PC-3 (cell line): ENCODE measurements around the gene BRD8. TPM values are rescaled to one million over a fixed set of nuclear protein-coding genes. Genes with fewer than 3 reads are reported as not detected.

ENCODE experiments used
- ATAC-seq: fragments of 200-7000 bp; cut with Tn5 transposase; 2 replicates; pipeline ENCODE4 v1.9.1; 2020; ENCODE audit warnings: mild to moderate bottlenecking, moderate library complexity
- BruUV-seq: library from RNA; stranded (reverse); fragments of 400-500 nt; replicated peaks from 2 replicates; lab custom pipeline; 2021; lab: Mats Ljungman, UMichigan
- CTCF ChIA-PET: fragments of 300-600 bp; sonication (Branson Sonifier 250); formaldehyde crosslinking; loops from one replicate; lab custom pipeline; 2022; ENCODE audit warnings: antibody characterized with exemption; lab: Charles Lee
- POLR2A ChIA-PET: fragments of 300-600 bp; sonication (Branson Sonifier 250); formaldehyde crosslinking; loops from one replicate; lab custom pipeline; 2022; ENCODE audit warnings: antibody characterized with exemption; ENCODE audit not compliant: unreplicated experiment; lab: Charles Lee
- DNase-seq: peaks from one replicate; pipeline ENCODE4 v3.0.0-alpha.2; 2015
- H2AFZ ChIP-seq: fragments of 300-600 bp; sonication (generic); 2 replicates; pipeline ENCODE4 v1.6.0; 2016; ENCODE audit warnings: antibody characterized with exemption, low read length
- H3F3A ChIP-seq: fragments of 300-600 bp; sonication (generic); one replicate; pipeline ENCODE4 v1.6.0; 2017; ENCODE audit warnings: antibody characterized with exemption, low read length, control low read depth, mild to moderate bottlenecking; ENCODE audit not compliant: unreplicated experiment
- H3K27ac ChIP-seq: fragments of 300-600 bp; sonication (generic); 2 replicates; pipeline ENCODE4 v1.5.1; 2016; ENCODE audit warnings: mild to moderate bottlenecking, low read length
- H3K27me3 ChIP-seq: fragments of 300-600 bp; sonication (generic); 2 replicates; pipeline ENCODE4 v1.6.1; 2016; ENCODE audit warnings: low read length, mixed read lengths
- H3K36me3 ChIP-seq: fragments of 300-600 bp; sonication (generic); 2 replicates; pipeline ENCODE4 v1.6.1; 2016; ENCODE audit warnings: low read depth, mixed run types, low read length, mixed read lengths
- H3K4me1 ChIP-seq: fragments of 300-600 bp; sonication (generic); 2 replicates; pipeline ENCODE4 v1.5.1; 2016; ENCODE audit warnings: low read length; ENCODE audit not compliant: insufficient read depth
- H3K4me2 ChIP-seq: fragments of 300-600 bp; sonication (generic); 2 replicates; pipeline ENCODE4 v1.6.0; 2016; ENCODE audit warnings: low read length
- H3K4me3 ChIP-seq: fragments of 300-600 bp; sonication (generic); 2 replicates; pipeline ENCODE4 v1.5.1; 2016; ENCODE audit warnings: mild to moderate bottlenecking, low read length, mixed read lengths
- H3K79me2 ChIP-seq: fragments of 300-600 bp; sonication (generic); 2 replicates; pipeline ENCODE4 v1.6.1; 2017; ENCODE audit warnings: low read length, mixed read lengths
- H3K9ac ChIP-seq: fragments of 300-600 bp; sonication (generic); 2 replicates; pipeline ENCODE4 v1.6.0; 2016; ENCODE audit warnings: mild to moderate bottlenecking, low read length
- H3K9me2 ChIP-seq: fragments of 300-600 bp; sonication (generic); replicated peaks from 2 replicates; pipeline ENCODE4 v1.6.1; 2016; ENCODE audit warnings: mixed run types, low read length, mixed read lengths
- H3K9me3 ChIP-seq: fragments of 300-600 bp; sonication (generic); 2 replicates; pipeline ENCODE4 v1.6.1; 2016; ENCODE audit warnings: low read length, mixed read lengths
- H4K20me1 ChIP-seq: fragments of 300-600 bp; sonication (generic); 2 replicates; pipeline ENCODE4 v1.6.1; 2016; ENCODE audit warnings: low read length, mixed read lengths
- EZH2 ChIP-seq: fragments of 300-600 bp; sonication (generic); IDR thresholded peaks from one replicate; pipeline ENCODE4 v1.6.1; 2017; ENCODE audit warnings: antibody characterized with exemption, mild to moderate bottlenecking, low read length; ENCODE audit not compliant: unreplicated experiment
- EZH2phosphoT487 ChIP-seq: fragments of 300-600 bp; sonication (generic); IDR thresholded peaks from 2 replicates; pipeline ENCODE4 v1.6.1; 2018; ENCODE audit warnings: mild to moderate bottlenecking, antibody characterized with exemption, low read length, borderline replicate concordance
- intact Hi-C: fragments of 100-400 bp; cut with micrococcal nuclease; formaldehyde crosslinking; loops from 2 replicates; pipeline ENCODE4 v1.9.0; 2023
- total RNA-seq: library from RNA; depleted of rRNA; stranded (reverse); fragments of >200 nt; gene quantifications from 2 replicates; pipeline ENCODE4 v1.2.3, GENCODE V29; 2014
- TF ChIP-seq, protein P1 (sequence below): fragments of 300-600 bp; sonication (generic); conservative IDR thresholded peaks from 2 replicates; pipeline ENCODE4 v1.5.1; 2017; ENCODE audit warnings: antibody characterized with exemption, low read depth, mild to moderate bottlenecking, low read length

BRD8 gene
- total RNA-seq, 1 experiment from 2014 or later: 35.6 TPM

DNA sequence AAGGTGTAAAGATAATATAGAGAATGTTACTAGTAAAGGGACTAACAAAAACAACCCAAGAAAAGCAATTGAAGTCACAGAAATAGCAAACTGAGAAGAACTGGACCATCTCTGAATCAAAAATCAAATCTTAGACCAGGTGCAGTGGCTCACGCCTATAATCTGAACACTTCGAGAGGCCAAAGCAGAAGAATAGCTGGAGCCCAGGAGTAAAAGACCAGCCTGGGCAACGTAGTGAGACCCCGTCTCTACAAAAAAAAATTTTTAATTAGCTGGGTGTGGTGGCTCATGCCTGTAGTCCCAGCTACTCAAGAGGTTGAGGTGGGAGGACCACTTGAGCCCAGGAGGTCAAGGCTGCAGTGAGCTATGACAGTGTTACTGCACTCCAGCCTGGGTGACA is 67.2 kb downstream of the BRD8 start:
- Histone ChIP-seq H4K20me1 (no peaks in the 10 kb centered on the region), H3K27me3 (no peaks in the 10 kb centered on the region), H3K4me1 (peaks cover 16% of the 10 kb centered on the region; the same call in 1 of the 2 replicates), H2AFZ (no peak overlapping the region), H3K9ac (no peak overlapping the region), H3K79me2 (no peaks in the 10 kb centered on the region), H3K9me2 (no peaks in the 10 kb centered on the region), H3K27ac (no peak overlapping the region), H3F3A (no peaks in the 10 kb centered on the region), H3K36me3 (no peaks in the 10 kb centered on the region), H3K9me3 (no peaks in the 10 kb centered on the region), H3K4me3 (no peak overlapping the region), H3K4me2 (no peak overlapping the region)
- ATAC-seq (no peak), DNase-seq (no peak)
- CTCF ChIA-PET: no interaction called here
- intact Hi-C loops: no loop called here
- TF ChIP-seq EZH2: no peak
- TF ChIP-seq EZH2phosphoT487: no peak
- TF ChIP-seq, protein P1, sequence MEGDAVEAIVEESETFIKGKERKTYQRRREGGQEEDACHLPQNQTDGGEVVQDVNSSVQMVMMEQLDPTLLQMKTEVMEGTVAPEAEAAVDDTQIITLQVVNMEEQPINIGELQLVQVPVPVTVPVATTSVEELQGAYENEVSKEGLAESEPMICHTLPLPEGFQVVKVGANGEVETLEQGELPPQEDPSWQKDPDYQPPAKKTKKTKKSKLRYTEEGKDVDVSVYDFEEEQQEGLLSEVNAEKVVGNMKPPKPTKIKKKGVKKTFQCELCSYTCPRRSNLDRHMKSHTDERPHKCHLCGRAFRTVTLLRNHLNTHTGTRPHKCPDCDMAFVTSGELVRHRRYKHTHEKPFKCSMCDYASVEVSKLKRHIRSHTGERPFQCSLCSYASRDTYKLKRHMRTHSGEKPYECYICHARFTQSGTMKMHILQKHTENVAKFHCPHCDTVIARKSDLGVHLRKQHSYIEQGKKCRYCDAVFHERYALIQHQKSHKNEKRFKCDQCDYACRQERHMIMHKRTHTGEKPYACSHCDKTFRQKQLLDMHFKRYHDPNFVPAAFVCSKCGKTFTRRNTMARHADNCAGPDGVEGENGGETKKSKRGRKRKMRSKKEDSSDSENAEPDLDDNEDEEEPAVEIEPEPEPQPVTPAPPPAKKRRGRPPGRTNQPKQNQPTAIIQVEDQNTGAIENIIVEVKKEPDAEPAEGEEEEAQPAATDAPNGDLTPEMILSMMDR: no peak
- no TSS peak for BruUV-seq
- POLR2A ChIA-PET: no interaction called here

DNA sequence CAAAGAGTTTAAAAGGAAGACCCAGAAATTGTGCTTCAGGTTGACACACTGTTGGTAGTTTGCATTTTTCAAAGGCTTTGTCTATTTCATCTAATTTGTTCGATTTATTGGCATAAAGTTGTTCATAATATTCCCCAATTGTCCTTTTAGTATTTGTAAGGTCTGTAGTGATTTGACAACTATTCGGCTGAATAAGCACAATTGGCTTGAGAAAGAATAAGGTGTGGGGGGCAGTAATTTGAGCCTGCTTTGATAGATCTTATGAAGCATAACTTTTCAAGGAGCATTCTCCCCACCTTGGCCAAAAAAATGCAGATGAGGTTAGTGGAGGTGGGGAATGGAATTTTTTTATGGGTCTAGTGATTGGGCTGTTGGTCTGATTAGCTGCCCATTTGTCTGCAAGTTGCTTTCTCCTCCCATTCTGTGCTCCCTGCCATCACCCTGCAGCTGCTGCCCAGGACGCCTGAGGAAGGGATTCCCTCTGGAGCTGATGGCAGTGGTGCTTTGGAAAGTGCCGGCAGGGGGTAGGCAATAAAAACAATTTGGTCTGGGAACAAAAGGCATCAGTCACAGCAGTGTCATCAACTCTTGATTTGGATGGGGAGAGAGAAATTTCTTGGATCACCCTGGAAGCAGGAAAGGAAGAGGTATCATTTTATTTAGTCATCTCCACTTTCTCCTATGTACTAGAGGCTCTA is 68.0 kb downstream of the BRD8 start:
- Histone ChIP-seq H3F3A (no peaks in the 10 kb centered on the region), H3K36me3 (no peaks in the 10 kb centered on the region), H3K9me2 (no peaks in the 10 kb centered on the region), H3K4me1 (peaks cover 16% of the 10 kb centered on the region; the same call in 1 of the 2 replicates), H3K4me2 (no peak overlapping the region), H3K9me3 (no peaks in the 10 kb centered on the region), H3K4me3 (no peak overlapping the region), H3K79me2 (no peaks in the 10 kb centered on the region), H3K27ac (no peak overlapping the region), H2AFZ (no peak overlapping the region), H3K27me3 (no peaks in the 10 kb centered on the region), H3K9ac (no peak overlapping the region), H4K20me1 (no peaks in the 10 kb centered on the region)
- intact Hi-C loops: no loop called here
- ChIA-PET POLR2A (no interaction called here), CTCF (no interaction called here)
- TF ChIP-seq, protein P1: no peak
- no peak for TF ChIP-seq EZH2phosphoT487
- no peak for TF ChIP-seq EZH2
- DNase-seq (peak; percentile 12), ATAC-seq (peak; percentile 37)
- no TSS peak for BruUV-seq

DNA sequence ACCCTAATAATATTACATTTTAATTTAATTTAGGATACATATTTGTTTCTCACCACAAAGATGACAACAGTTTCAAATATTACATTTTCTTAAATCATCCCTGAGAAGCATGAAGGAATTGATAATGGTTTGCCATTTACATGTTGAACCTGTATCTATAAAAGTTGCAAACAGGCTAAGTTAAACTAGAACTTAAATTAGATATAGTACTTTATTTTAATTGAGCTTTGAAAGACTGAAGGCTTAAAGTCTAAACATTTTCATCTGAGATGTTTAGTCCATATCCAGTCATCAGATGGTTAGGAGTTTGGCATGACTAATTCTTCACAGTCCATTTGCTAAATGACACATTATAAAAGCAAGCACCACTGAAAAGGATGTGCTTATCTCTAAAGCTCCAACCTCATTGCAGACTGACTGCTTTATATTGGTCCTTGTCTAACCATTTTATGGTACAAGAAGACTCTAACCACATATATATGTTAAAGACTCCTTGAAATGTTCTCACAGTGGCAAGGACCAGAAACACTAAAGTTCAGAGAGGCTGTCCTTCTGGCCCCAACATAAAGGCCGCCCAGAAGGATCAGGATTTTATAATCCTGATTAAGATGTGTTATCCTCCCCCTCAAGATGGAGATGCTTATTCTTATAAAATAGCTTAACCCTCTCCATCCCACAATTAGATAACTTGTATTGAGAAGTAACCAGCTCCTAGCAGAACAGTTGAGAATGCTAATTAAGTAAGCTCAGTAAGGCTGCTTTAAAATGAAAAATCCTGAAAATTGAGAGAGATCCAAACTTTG is 68.8 kb downstream of the BRD8 start:
- POLR2A ChIA-PET: no interaction called here

More for the DNA sequence above, 68.8 kb downstream of the BRD8 start:
- no peaks in the 10 kb centered on the region for H3K27me3 ChIP-seq
- H3K9me3 ChIP-seq: no peaks in the 10 kb centered on the region
- H3K4me1 ChIP-seq: peaks cover 16% of the 10 kb centered on the region; the same call in 1 of the 2 replicates
- DNase-seq (peak; percentile 47), ATAC-seq (peak; percentile 60)
- H3K27ac ChIP-seq: no peak overlapping the region
- intact Hi-C loops: no loop called here
- H3K79me2 ChIP-seq: no peaks in the 10 kb centered on the region
- CTCF ChIA-PET: no interaction called here
- no TSS peak for BruUV-seq
- no peak overlapping the region for H3K4me3 ChIP-seq
- no peak overlapping the region for H2AFZ ChIP-seq
- no peaks in the 10 kb centered on the region for H3K9me2 ChIP-seq
- H3F3A ChIP-seq: no peaks in the 10 kb centered on the region
- H3K9ac ChIP-seq: no peak overlapping the region
- no peaks in the 10 kb centered on the region for H3K36me3 ChIP-seq
- no peak overlapping the region for H3K4me2 ChIP-seq
- no peaks in the 10 kb centered on the region for H4K20me1 ChIP-seq
- TF ChIP-seq, protein P1: no peak
- no peak for TF ChIP-seq EZH2phosphoT487
